ENCODE measurements around the gene NLRC5.
"Not testable (repeated sequence)": the region's sequence is repeated elsewhere in the genome, so short reads cannot be mapped to it uniquely, and the experiment has no call there.

NLRC5 gene

DNA sequence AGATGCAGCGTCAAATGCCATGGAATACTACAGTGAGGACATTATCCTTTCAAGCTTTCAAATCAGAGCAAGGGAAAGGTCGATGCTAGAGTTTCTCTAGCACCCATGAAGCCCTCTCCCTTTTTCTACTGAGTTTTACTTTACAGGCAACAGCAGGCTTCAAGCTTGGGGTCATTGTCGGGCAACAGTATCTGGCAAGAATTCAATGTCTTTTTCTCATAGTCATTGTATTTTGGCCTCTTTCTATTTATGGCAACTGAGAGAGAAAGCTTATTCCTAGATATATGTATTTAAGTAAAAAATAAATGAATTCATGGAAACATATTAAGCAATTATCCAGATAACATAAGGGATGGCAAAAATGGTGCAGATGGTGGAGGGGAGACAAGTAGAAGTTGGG is 28.0 kb upstream of the NLRC5 start:
- no peak for DNase-seq

GRCh38 chr16:56961851-56962281 is 27.5 kb upstream of the NLRC5 start, which contains the start of gene CETP:
Gene CETP, plus strand, starts transcription at chr16:56961950. Its CDS starts 30 bp downstream, at chr16:56961980.
- DNase-seq: no peak

DNA sequence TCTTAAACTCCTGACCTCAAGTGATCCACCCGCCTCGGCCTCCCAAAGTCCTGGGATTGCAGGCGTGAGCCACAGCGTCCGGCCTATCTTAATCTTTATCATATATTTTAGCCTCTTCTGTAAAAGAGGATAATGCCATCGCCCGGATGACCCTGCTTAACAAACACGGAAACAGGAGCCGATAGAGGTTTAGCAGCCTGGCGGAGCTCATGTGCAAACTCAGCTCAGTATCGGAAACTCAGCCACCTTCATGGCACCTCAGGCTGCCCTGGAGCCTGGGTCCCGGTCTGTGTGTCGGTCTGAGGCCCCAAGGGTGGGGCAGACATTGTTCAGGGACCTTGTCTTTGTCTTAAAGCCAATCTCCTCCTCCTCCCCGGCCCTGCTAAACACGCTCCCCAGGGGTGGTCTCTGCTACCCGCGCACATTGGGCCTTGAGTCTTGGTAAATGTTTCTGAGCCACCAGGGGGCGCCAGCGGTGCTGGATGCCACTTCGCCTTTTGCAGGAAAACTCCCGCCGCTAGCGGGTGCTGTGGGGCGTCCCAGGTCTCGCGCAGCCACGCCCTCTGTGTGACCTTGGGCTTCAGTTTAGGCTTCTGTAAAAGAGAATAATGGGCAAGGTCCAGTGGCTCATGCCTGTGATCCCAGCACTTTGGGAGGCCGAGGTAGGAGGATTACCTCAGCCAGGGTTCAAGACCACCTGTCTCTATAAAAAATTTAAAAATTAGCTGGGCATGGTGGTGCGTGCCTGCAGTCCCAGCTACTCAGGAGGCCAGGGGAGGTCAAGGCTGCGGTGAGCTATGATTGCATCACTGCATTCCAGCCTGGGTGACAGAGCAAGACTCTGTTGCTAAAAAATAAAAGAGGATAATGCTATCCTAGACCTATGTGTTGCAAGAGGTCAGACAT is 24.9 kb upstream of the NLRC5 start:
- no peak for DNase-seq

DNA sequence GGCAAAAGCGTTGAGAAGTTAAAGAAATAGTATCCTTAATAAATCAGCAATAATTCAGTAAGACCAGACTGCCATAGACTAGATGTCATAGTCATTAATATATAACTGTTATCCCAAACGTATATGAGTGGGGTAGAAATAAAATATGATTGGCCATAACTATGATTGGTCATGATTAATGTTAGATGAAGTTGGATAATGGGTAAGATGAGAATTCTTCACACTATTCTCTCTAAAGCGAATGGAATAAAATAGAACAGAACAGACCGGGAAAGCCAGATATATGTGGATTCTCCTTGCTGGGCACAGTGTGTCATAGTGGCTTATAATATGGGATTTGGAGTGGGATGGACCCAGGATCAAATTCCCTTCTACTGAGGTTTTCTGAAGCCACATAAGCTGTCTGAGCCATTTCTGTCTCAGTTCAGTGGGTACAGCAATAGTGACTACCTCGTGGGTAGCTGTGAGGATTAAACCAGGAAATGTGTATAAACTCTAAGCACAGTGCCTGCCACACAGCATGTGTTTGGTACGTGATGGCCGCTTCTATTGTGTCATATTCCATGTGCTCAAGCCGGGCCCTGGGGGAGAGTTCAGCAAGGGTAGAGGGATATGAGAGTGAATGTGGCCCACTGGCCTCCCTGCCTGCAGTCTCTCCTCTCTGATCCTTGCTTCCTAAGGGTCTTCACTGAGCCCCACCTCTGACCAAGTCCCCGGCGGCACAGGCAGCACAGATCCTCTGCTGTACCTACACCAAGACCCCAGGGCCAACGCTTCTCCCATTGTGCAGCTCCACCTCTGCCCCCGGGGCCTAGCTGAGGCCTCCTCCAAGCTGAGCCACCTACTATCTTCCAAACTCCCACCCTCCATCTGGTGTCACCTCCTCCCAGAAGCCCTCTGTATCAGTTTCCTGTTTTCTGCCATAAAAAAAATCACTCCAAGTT is 23.9 kb upstream of the NLRC5 start:
- DNase-seq: no peak

DNA sequence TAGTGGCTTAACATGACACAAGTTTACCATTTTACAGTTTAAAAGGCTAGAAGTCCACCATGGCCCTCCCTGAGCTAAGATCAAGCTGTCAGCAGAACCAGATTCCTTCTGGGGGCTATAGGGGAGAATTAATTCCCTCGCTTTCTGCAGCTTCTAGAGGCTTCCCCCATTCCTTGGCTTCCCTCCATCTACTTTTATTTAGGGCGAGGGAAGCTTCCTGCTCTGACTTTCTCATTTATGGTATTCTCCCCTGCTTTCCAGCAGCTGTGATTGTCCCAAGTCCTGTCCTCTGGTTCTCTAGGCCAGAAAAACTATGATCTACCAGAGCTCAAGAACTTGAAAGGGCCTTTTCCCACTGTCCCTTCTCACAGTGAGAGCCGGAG is 23.3 kb upstream of the NLRC5 start:
- no peak for DNase-seq

DNA sequence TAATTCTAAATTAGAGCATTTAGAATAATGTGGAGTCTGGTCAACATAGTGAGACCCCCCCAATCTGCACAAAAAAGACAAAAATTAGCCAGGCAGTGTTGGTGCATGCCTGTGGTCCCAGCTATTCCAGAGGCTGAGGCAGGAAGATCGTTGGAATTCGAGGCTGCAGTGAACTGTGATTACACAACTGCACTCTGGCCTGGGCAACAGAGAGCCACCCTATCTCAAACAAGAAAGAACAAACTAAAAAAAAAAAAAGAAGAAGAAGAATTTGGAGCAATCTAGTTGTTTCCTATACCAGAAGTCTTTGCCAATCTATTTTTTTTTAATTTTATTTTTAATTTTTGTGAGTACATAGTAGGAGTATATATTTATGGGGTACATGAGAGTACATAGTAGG is 21.6 kb upstream of the NLRC5 start:
- no peak for DNase-seq

DNA sequence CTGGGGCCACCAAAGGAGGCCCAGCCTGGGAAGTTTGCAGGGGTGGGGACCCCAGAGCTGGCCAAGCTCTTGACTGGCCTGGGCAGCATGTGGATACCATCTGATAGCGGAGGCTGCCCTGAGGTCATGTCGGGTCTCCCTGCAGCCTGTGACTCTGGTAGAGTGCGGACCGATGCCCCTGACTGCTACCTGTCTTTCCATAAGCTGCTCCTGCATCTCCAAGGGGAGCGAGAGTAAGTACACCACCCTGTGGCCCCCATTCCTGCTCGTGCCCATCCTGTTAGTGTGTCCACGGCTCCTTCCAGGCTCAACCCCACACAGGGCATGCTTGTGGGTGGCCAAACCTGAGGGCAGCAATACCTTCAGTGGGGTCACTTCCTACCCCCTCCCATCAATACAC is 19.6 kb upstream of the NLRC5 start:
- no peak for DNase-seq

GRCh38 chr16:56970934-56971767 is 18.2 kb upstream of the NLRC5 start:
- DNase-seq: no peak

GRCh38 chr16:56971768-56972043 is 17.7 kb upstream of the NLRC5 start:
- DNase-seq: no peak

GRCh38 chr16:56972403-56973293 is 16.7 kb upstream of the NLRC5 start:
- DNase-seq: no peak

DNA sequence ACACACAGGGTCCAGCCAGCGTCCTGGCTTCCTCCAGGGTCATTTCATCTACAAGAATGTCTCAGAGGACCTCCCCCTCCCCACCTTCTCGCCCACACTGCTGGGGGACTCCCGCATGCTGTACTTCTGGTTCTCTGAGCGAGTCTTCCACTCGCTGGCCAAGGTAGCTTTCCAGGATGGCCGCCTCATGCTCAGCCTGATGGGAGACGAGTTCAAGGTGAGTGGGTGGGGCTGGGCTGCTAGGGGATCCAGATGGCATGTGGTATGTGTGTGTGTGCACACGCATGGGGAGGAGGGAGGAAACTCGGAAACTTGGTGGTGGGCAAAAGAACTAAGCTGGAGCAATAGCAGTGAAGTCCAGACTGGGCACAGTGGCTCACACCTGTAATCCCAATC is 16.1 kb upstream of the NLRC5 start:
- no peak for DNase-seq

GRCh38 chr16:56973899-56974298 is 15.5 kb upstream of the NLRC5 start:
- DNase-seq: not testable (repeated sequence)

GRCh38 chr16:56974549-56975300 is 14.6 kb upstream of the NLRC5 start:
- DNase-seq: no peak

- DNase-seq: no peak
Measured at GRCh38 chr16:56975714-56976113, 13.6 kb upstream of the NLRC5 start.

GRCh38 chr16:56977216-56977615 is 12.1 kb upstream of the NLRC5 start:
- no peak for DNase-seq

DNA sequence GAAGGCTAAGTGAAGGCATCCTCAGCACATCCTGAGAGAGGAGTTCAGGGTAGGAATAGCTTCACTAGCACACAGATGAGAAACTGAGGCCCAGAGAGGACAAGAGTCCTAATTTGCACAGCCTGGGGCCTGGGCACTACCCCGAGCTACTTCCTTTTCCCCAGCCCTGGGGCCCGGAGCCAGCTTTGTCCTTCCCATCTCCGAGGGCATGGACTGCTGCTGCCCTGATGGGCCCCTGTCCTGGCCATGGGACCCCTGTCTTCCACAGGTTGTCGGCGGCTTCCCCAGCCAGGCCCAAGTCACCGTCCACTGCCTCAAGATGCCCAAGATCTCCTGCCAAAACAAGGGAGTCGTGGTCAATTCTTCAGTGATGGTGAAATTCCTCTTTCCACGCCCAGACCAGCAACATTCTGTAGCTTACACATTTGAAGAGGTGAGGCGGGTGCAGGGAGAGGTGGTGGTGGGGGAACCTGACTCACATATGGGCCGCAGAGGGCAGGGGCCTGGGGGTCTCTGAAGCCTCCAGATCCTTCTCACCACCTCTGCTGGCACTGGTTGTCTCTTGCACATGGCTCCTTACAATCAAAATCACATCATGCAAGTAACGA is 11.4 kb upstream of the NLRC5 start:
- DNase-seq: no peak

DNA sequence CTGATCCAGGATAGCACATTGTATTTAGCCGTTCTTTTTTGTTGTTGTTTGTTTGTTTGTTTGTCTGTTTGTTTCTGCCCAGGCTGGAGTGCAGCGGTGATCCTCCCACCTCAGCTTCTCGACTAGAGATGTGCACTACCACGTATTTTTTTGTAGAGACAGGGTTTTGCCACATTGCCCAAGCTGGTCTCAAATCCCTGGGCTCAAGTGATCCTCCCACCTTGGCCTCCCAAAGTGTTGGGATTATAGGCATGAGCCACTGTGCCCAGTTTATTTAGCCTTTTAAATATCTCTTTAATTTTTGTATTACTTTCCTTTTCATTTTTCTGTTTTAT is 9.2 kb upstream of the NLRC5 start:
- DNase-seq: no peak

DNA sequence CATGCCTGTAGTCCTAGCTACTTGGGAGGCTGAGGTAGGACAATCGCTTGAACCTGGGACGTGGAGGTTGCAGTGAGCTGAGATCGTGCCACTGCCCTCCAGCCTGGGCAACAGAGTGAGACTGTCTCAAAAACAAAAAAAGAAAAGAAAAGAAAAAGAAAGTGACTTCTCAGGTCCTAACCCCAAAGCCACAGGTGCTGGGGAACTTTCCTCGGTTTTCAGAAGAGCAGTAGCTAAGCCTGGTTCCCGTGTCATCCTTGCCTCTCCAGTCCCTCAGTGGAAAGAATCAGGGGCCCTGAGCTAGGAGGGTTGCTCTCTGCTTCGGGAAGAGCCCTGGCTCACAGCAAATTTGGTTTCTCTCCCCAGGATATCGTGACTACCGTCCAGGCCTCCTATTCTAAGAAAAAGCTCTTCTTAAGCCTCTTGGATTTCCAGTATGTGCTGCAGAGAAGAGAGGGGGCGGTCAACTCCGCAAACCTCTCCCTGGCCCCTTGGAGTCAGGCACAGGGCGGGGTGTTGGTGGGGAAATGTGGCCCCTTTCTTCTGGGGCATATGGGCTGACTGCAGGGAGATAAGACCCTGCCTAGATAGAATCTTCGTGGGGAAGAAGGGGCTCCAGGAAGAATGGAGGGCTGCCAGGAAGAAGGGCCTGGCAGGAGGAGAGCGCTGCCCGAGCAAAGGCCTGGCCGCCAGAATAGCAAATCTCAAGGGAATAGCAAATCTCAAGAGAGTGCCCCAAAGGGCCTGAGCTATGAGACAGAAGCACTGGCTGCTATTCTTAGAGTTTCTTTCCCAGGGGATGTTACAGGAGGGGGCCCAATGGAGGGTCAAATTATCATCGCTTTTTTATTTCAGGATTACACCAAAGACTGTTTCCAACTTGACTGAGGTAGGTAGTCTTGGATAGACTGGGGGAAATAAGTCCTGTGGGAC is 8.3 kb upstream of the NLRC5 start:
- DNase-seq: no peak

DNA sequence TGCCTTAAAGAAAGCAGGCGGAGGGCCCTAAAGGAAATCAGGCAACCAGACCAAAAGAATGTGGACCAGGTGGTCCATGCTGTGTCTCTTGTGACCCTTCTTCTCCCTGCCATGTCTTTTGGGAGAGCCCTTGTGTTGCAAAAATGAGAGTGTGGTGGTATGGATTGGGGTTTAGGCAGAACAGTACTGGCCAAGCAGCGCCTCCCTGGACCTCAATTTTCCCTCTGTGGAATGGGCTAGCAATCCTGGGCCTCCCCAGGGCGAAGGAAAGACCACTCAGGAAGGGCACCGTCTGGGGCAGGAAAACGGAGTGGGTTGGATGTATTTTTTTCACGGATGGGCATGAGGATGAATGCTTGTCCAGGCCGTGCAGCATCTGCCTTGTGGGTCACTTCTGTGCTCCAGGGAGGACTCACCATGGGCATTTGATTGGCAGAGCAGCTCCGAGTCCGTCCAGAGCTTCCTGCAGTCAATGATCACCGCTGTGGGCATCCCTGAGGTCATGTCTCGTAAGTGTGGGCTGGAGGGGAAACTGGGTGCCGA is 7.6 kb upstream of the NLRC5 start:
- no peak for DNase-seq

All from cortex of kidney (tissue), 1 donor.